ENCODE results near the gene SPOPL.

The SPOPL gene

DNA sequence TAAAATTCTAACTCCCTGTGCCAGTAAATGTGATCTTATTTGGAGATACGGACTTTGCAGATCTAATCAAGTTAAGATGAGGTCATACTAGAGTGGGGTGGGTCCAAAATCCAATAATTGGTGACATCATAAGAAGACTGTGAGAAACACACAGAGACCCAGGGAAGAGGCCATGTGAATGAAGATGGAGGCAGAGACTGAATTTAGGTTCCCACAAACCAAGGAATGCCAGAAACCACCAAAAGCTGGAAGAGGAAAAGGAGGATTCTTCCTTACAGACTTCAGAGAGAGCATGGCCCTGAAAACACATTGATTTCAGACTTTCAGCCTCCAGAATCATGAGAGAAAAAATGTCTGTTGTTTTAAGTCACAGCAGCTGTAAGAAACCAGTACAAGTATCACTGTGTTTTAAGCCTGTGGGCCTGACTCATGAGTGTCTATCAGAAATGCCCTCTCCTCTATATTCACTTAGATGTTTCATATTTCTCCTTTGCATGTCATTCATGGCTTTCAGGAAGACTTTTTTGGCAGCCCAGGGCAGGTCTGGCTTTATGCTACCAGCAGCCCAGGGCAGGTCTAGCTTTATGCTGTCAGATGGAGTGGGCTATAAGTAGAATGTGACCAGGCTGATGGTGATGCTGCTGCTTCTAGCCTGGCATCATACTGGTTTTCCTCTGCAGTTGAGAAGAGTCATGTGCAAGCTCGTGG lies 100.0 kb downstream of the SPOPL start:
- DNase-seq (ENCODE audit: low spot score), result no peak

DNA sequence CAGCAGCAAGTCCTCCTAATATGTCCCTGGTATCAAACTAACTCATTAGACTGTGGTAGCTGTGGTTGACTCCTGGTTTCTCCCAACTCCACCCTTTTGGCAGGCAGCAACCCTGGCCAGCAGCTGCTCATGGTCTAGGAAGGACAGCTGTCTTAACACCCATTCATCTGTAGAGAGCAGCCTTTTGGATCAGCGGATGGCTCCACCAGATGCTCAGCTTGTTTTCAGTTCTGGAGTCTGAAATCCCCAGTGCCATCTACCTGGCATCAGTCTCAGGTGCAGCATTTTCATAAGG lies 100.5 kb downstream of the SPOPL start:
- DNase-seq (ENCODE audit: low spot score), result no peak

DNA sequence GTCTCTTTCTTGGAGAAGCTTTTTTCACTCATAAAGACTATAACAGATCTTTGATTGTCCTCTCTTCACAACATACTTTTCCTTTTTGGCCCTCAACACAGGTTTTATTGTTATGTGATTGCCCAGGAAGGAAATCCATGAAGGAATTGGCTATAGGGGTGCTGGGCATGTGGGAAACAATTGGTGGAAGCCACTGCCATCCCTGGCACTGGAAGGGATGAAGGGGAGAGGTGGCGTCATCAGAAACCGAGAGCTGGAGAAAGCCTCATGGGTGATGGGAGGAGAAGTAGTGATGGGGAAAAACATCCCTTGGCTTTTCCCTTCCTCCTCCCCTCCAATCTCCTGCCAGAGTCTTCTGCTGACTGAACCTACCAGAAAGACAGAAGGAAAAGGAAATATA lies 106.2 kb downstream of the SPOPL start:
- no peak for DNase-seq (ENCODE audit: low spot score)

DNA sequence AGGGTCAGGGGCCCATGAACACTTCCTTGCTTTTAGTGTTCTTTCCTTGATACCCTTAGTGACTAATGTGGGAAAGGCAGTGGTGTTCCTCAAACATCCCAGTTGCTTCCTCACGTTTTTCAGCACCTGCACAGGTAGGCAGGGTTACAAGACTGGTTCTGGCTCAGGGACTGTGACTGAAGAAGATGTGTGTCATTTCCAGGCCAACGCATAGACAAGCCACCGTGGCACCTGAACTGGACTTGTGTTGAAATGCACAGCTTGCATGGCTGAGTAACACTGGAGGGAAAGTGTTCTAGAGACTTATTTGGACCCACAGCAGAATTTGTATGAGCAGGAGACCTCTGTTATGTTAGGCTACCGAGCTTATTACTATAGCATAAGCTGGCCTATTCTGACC lies 107.9 kb downstream of the SPOPL start:
- DNase-seq (ENCODE audit: low spot score), result no peak

DNA sequence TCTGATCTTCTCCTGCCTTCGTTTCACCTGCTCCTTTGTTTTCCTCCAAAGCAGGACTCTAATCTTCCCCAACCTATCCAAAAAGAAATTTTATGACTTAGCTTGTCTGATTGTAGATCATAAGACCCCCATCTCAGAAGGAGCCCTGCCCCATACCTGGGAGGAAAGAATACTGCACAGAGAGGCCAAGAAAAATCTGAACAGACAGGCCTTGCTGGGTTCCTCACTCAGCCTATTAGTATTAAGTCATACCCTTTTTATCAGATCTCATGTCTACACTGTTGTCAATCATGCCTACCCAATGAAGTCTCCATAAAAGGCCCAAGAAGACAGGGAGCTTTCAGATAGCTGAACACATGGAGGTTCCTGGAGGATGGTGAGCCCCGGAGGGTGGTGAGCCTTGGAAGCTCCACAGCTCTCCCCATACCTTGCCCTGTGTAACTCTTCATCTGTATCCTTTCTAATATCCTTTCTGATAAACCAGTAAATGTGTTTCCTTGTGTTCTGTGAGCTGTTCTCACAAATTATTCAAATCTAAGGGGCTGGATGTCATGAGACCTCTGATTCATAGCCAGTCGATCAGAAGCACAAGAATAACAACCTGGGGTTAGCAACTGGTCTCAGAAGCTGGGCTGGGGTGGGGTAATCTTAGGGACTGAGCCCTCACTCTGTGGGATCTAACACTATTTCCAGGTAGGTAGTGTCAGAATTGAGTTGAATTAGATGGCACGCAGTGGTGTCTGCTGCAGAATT lies 108.8 kb downstream of the SPOPL start:
- DNase-seq (ENCODE audit: low spot score), result no peak

DNA sequence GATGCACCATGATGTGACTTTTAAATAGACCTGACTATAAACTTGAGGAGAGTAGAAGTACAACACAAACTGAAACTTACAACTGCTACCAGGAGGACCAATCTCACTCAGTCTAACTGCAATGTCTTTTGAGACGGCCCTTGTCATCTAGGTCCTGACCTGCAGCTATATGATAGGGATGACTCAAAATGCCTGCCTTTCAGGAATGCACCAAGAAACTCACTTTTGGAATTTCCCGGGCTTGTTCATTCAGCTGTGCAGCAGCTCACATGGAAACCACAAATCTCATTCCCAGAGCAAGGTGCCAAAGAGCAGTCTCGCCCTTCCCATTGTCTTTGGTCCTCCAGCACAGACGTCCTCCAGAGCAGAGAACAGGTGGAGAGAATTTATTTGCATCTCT lies 113.7 kb downstream of the SPOPL start:
- DNase-seq (ENCODE audit: low spot score), result no peak

DNA sequence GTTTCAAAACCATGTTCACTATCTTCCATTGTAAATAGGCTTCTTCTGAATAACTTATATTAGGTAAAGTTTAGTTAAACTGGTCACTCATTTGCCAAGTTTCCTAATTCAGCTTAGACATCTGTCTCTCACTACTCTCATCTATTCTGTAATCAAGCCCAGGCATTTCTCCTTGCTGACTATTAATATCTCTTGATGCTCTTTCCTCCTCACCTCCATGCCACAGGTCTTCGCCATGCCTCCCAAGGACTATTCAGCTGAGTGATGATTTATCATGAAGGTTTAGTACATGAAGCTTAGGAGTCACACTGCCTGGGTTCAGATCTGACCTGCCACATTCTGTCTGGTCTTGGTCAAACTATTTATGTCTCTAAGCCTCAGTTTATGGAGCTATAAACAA lies 115.5 kb downstream of the SPOPL start:
- DNase-seq (ENCODE audit: low spot score), result no peak

DNA sequence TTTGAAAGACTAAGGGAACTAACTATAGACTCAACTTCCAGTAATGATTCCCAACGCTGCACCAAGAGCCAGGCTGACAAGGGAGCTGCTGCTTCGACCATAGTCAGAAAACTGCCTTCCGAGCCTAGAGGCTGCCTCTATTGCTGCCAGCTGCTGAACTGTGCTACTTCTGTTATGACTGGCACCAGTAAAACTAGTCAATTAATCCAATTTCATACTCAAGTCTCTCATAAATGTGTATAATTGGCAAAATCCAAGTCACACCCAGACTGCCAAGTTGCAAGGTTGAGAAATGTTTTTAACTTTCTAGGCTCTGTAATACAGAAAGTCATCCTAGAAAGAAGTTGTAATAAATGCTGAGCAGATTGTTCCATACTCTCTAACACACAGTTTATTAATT lies 117.4 kb downstream of the SPOPL start:
- DNase-seq (ENCODE audit: low spot score), result no peak

DNA sequence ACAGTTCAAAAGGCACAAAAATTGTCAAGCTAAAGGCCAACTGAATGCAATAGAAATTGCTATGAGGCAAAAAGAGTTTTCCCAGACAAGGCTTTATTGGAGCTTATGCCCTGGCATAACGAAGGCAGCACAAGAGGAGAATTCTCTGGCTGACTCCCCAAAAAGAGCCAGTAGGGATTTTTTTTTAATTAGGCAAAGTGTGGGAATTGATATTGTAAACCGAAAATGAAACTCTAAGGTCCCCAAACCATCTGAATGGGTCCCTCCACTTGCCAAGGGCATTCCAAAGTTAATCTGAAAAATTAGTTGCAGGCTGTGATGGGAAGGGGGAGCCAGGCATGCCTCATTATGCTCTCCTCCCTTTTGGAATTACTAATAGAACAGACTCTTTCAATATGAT lies 118.9 kb downstream of the SPOPL start:
- DNase-seq (ENCODE audit: low spot score), result no peak

DNA sequence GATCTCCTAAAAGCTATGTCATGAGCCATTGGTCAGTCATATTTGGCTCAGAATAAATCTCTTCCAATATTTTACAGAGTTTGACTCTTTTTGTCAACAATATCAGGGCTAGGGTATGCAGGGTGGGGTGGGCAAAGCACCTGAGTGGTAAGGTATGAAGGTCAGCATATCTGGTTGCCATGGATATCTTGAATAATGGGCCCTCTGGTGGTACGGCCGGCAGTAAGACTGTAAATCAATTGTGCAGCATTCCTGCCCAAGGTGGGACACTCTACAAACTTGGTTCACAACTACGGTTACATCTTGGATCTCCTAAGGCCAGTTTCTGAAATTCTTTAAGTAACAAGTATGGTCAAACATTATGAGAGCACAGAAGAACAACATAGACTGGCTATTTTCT lies 119.6 kb downstream of the SPOPL start:
- DNase-seq (ENCODE audit: low spot score), result no peak

DNA sequence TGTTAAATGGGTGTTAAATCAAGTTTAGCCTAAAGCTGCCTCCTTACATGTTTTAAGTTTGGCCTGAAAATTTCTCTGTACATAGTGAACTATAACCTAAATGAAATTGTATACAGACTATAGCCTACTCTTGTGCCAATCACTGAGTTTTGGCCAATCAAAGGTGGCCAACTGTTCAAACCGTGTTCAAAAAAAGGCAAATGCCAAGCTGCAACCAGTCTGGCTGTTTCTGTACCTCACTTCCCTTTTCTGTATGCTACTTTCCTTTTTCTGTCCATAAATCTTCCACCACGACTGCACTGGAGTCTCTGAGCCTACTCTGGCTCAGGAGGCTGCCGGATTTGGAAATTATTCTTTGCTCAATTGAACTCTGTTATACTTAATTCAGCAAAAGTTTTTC lies 121.0 kb downstream of the SPOPL start:
- DNase-seq (ENCODE audit: low spot score), result peak; percentile 8

All from Ammon's horn (tissue), 1 donor.